Omental fat pad (tissue), 4 donors: ENCODE results near the gene NR6A1. TPM values are rescaled to one million over a fixed set of nuclear protein-coding genes. Genes with fewer than 3 reads are reported as not detected.

Source experiments
- ATAC-seq: fragments of 150-250 bp; one replicate; pipeline ENCODE4 v1.9.1; 2016; ENCODE audit warnings: mild to moderate bottlenecking, moderate library complexity; ENCODE audit not compliant: low FRiP score
- DNase-seq: peaks from one replicate; pipeline ENCODE4 v3.0.0-alpha.2; 2019; ENCODE audit warnings: low spot score
- total RNA-seq, 4 donors: library from RNA; depleted of rRNA; stranded (reverse); fragments of >200 nt; gene quantifications; one replicate each; pipeline ENCODE4 v1.1.0, GENCODE V29; 2016
- TF ChIP-seq, protein P1 (sequence below), 3 donors: fragments of 450-650 bp; IDR thresholded peaks; one replicate each; pipeline ENCODE4 v1.5.1; 2016 to 2017; ENCODE audit warnings: antibody characterized with exemption in 3 of 3, mild to moderate bottlenecking in 3 of 3, moderate library complexity in 2 of 3

Gene NR6A1
- total RNA-seq, 4 donors from 2014 or later: 0.95 to 1.2 (median 1.0) TPM

DNA sequence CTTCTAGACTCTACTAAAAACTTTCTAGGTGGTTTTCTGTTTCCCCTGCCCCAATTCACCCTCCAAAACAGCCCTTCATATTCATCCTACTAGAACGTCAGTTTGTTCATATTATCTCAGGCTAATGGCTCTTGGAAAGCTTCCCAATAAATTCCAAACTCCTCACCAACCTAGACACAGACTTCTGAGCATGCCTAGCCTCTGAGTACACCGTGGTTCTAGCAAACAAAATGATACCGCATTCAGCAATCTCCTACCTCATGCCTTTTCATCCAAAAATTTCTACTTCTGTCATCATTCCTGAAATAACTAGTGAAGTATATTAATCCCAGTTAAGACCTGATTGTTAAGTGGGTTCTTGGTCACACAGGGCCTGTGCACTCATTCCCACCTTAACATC is 217.4 kb downstream of the NR6A1 start:
- no peak for ATAC-seq
- no peak for DNase-seq
- TF ChIP-seq, protein P1, sequence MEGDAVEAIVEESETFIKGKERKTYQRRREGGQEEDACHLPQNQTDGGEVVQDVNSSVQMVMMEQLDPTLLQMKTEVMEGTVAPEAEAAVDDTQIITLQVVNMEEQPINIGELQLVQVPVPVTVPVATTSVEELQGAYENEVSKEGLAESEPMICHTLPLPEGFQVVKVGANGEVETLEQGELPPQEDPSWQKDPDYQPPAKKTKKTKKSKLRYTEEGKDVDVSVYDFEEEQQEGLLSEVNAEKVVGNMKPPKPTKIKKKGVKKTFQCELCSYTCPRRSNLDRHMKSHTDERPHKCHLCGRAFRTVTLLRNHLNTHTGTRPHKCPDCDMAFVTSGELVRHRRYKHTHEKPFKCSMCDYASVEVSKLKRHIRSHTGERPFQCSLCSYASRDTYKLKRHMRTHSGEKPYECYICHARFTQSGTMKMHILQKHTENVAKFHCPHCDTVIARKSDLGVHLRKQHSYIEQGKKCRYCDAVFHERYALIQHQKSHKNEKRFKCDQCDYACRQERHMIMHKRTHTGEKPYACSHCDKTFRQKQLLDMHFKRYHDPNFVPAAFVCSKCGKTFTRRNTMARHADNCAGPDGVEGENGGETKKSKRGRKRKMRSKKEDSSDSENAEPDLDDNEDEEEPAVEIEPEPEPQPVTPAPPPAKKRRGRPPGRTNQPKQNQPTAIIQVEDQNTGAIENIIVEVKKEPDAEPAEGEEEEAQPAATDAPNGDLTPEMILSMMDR (IDR thresholded peaks at IDR 0.05): no peak

DNA sequence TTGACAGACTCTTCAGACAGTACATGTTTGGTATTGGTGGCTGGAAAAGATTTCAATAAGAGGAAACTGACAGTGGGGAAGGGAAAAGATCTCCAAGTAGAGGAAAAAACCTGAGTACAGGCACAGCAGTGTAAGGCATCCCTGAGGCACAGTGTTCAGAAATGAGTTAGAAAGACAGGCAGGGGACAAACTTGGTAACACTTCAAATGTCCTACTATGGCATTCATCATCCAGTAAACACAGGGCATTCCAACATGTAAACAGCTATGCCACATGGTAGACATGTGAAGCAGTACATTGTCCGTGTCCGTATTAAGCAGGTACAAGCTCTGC is 218.9 kb downstream of the NR6A1 start:
- TF ChIP-seq, protein P1 (IDR thresholded peaks at IDR 0.05): no peak
- no peak for ATAC-seq
- no peak for DNase-seq

DNA sequence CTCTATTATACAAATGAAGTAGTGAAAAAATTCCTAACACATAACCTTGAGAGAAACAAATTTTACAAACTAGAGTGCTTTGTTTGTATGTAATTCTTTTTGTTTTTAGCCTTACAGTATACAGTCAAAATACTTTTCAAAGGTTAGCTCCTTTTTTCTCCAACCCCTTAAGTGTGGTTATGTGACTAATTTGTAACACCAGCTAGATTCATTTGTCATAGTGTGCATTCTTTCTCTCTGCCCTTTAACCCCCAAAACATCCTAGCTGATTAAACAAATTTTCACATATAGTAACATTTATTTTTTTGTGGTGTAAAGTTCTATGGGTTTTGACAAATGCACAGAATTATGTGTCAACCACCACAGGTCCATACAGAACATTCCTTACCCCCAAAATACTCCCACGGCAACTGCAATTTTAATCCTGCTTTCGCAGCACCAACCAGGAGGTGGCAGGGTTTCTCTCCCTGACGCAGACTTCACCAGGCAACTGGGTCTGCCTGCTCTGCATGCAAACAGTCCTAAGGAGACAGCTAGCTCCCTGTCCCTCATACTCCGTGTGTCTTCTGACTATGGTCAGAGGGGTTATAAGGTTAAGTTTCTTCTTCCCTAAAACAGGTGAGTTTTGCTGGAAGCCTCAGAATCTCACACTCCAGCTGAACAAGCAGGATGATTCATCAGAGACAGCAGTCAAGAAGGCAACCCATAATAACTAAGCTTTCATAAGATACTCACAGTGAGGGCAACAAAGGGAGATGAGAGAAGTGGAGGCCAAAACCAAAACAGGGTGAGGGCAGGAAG is 219.4 kb downstream of the NR6A1 start:
- DNase-seq (no peak), ATAC-seq (no peak)
- TF ChIP-seq, protein P1 (IDR thresholded peaks at IDR 0.05): no peak

DNA sequence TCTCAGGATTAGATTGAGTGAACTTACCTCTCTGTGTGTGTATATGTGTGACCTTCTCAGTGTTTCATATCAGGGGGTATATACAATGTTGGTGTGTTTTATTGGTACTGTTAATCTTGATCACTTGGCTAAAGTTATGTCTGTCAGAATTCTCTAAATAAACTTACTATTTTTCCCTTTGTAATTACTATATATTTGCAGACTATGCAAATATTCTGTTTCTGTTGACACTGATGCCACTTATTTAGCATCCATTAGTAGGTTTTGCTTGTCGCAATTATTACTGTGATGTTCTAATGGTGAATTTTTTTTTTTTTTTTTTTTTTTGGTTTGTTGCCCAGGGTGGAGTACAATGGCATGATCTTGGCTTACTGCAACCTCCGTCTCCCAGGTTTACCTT is 221.0 kb downstream of the NR6A1 start:
- ATAC-seq: no peak
- TF ChIP-seq, protein P1 (IDR thresholded peaks at IDR 0.05): no peak
- no peak for DNase-seq

DNA sequence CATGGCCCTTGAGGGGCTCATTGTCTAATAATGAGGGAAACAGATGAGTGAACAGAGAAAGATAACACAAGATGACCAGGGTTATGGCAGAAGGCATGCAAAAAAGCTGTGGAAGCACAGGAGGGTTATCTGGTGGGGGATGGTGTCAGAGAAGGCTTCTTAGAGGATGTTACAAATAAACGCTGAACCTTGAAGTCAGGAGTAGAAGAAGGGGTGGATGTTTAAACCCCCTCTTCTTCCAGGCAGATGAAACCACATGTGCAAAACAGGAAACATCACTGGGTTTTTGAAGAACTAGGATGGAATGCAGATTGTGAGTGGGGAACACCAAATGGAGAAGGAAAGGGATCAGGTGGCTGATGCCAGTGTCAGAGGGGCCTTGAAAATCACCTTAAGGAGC is 222.1 kb downstream of the NR6A1 start:
- TF ChIP-seq, protein P1 (IDR thresholded peaks at IDR 0.05): no peak
- ATAC-seq: no peak
- no peak for DNase-seq

DNA sequence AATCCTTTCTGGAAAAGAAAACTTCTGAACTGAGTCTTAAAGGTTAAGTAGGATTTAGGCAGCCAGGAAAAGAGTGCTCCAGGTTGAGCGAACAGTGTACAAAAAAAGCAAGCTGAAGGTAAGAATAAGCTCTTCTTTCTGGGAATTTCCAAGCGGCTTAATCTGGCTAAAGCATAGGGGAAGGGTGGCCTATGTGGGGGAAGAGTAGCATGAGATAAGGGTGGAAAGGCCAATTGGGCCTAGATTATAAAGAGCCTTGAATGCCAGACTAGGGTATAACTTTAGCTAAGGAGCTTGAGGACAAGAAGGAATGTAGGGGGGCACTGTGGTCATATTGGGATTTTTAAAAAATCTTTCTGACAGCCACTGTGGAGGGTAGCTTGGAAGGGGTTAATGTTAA is 226.6 kb downstream of the NR6A1 start:
- ATAC-seq (no peak), DNase-seq (no peak)
- TF ChIP-seq, protein P1 (IDR thresholded peaks at IDR 0.05): no peak

DNA sequence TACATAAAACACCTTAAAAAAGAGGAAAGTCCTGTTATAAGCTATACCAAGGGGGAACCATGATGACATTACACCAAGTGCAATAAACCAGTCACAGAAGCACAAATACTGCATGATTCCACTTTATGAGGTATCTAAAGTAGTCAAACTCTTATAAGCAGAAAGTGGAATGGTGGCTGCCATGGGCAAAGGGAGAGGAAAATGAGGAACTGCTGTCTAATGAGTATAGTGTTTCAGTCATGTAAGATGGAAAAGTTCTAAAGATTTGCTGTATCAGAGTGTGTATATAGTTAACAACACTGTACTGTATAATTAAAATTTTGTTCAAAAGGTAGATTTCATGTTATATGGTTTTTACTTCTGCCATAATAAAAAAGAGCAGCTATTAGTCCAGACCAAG is 229.3 kb downstream of the NR6A1 start:
- TF ChIP-seq, protein P1 (IDR thresholded peaks at IDR 0.05): no peak
- no peak for ATAC-seq
- no peak for DNase-seq
